K562 (cell line): ENCODE data around the gene VWA7. TPM values are rescaled to one million over a fixed set of nuclear protein-coding genes. Genes with fewer than 3 reads are reported as not detected.
"Not testable (repeated sequence)": the region's sequence is repeated elsewhere in the genome, so short reads cannot be mapped to it uniquely, and the experiment has no call there.

ENCODE experiments used
- ATAC-seq: fragments of 200-7000 bp; cut with Tn5 transposase; 3 replicates; pipeline ENCODE4 v1.9.1; 2020; ENCODE audit warnings: moderate library complexity
- BruUV-seq: library from RNA; stranded (reverse); fragments of 400-500 nt; replicated peaks from 2 replicates; lab custom pipeline; 2021; lab: Mats Ljungman, UMichigan
- CTCF ChIA-PET: fragments of 300-600 bp; formaldehyde crosslinking; extraction: SDS; loops from one replicate; lab custom pipeline; 2021; ENCODE audit warnings: low intra/inter-chr PET ratio; lab: Yijun Ruan, JAX
- POLR2A ChIA-PET: fragments of 300-600, 350-650 bp; sonication (Branson Sonifier 250); formaldehyde crosslinking; extraction: SDS; loops from one replicate; lab custom pipeline; 2021; ENCODE audit warnings: antibody characterized with exemption, inconsistent platforms; lab: Yijun Ruan, JAX
- DNase-seq, 4 experiments: peaks; one replicate each; pipeline versions ENCODE4 v3.0.0 to v3.0.0-alpha.2; 2011 to 2018; ENCODE audit warnings: low spot score in 3 of 4, mixed read lengths in 3 of 4; ENCODE audit errors: extremely low read depth in 1 of 4
- FAIRE-seq: peaks from 2 replicates; lab custom pipeline; 2011; peaks lifted over from hg19 to GRCh38; lab: Jason Lieb, UNC
- H2AFZ ChIP-seq: 2 replicates; pipeline ENCODE4 v1.6.0; 2011; ENCODE audit warnings: low read depth, low read length, control low read depth, inconsistent platforms
- H3K27ac ChIP-seq: fragments of 200-600 bp; 3 replicates; pipeline ENCODE4 v1.8.0; 2011; ENCODE audit warnings: low read depth, mild to moderate bottlenecking, control low read depth, inconsistent platforms, low read length, moderate library complexity, mixed read lengths; ENCODE audit errors: extremely low read depth
- H3K27me3 ChIP-seq, 2 experiments: fragments of 300-600 bp in 1 of 2; 2 replicates in 1 of 2; 3 replicates in 1 of 2; pipeline versions ENCODE4 v1.6.0 to v1.8.0; 2011; ENCODE audit warnings: inconsistent platforms in 2 of 2, low read length in 2 of 2, mild to moderate bottlenecking in 1 of 2, mixed read lengths in 1 of 2, moderate library complexity in 1 of 2; ENCODE audit not compliant: control insufficient read depth in 2 of 2, insufficient read depth in 2 of 2
- H3K36me3 ChIP-seq: fragments of 300-600 bp; 3 replicates; pipeline ENCODE4 v1.8.0; 2011; ENCODE audit warnings: mild to moderate bottlenecking, low read length, inconsistent platforms; ENCODE audit not compliant: control insufficient read depth, insufficient read depth
- H3K4me1 ChIP-seq, 2 experiments: fragments of 200-600 bp in 1 of 2; replicated peaks in 1 of 2; 2 replicates in 1 of 2; 3 replicates in 1 of 2; pipeline versions ENCODE4 v1.5.1 to v1.8.0; 2011; ENCODE audit warnings: inconsistent platforms in 2 of 2, low read length in 2 of 2, mild to moderate bottlenecking in 1 of 2, mixed read lengths in 1 of 2, moderate library complexity in 1 of 2; ENCODE audit not compliant: control insufficient read depth in 2 of 2, insufficient read depth in 2 of 2
- H3K4me2 ChIP-seq: 2 replicates; pipeline ENCODE4 v1.6.1; 2011; ENCODE audit warnings: low read length, control low read depth, inconsistent platforms, mixed read lengths; ENCODE audit not compliant: insufficient read depth
- H3K4me3 ChIP-seq: fragments of 200-600 bp; sonication (generic), shearing (Covaris generic); 2 replicates; pipeline ENCODE4 v1.5.1; 2016; ENCODE audit warnings: control low read depth, inconsistent platforms
- H3K79me2 ChIP-seq: fragments of 200-600 bp; 3 replicates; pipeline ENCODE4 v1.8.0; 2011; ENCODE audit warnings: low read length, inconsistent platforms; ENCODE audit not compliant: control insufficient read depth, insufficient read depth
- H3K9ac ChIP-seq, 2 experiments: 2 replicates each; pipeline versions ENCODE4 v1.6.0 to v1.6.1; 2011; ENCODE audit warnings: low read depth in 2 of 2, low read length in 2 of 2, control low read depth in 1 of 2, inconsistent platforms in 1 of 2, mild to moderate bottlenecking in 1 of 2, mixed read lengths in 1 of 2; ENCODE audit not compliant: insufficient read depth in 1 of 2
- H3K9me1 ChIP-seq: one replicate; pipeline ENCODE4 v1.6.0; 2011; ENCODE audit warnings: inconsistent platforms, mild to moderate bottlenecking, low read length, moderate library complexity; ENCODE audit not compliant: control insufficient read depth, insufficient read depth
- H3K9me3 ChIP-seq: replicated peaks from 2 replicates; pipeline ENCODE4 v1.5.1; 2011; ENCODE audit warnings: low read depth, low read length, inconsistent platforms; ENCODE audit not compliant: control insufficient read depth, insufficient read depth
- H4K20me1 ChIP-seq: replicated peaks from 2 replicates; pipeline ENCODE4 v1.6.1; 2011; ENCODE audit warnings: low read length, inconsistent platforms, mixed read lengths; ENCODE audit not compliant: control insufficient read depth, insufficient read depth
- KDM1A ChIP-seq, 2 experiments: fragments of 450-650 bp; IDR thresholded peaks; 2 replicates each; pipeline ENCODE4 v1.6.1; 2016; ENCODE audit warnings: mild to moderate bottlenecking in 2 of 2
- SMARCA5 ChIP-seq: fragments of 450-650 bp; IDR thresholded peaks from 2 replicates; pipeline ENCODE4 v1.6.1; 2016
- ZNF121 ChIP-seq: sonication (generic); formaldehyde crosslinking; conservative IDR thresholded peaks from 2 replicates; pipeline ENCODE4 v1.8.0; 2022; ENCODE audit warnings: missing genetic modification reagents
- WGBS: fragments of 100-300 bp; shearing (Covaris generic); methylation state at CpG from one replicate; pipeline ENCODE4 v1.1.6; 2016; ENCODE audit warnings: low coverage, mixed read lengths; ENCODE audit not compliant: insufficient coverage; ENCODE audit errors: missing lambda C conversion rate; 5-methylcytosine and 5-hydroxymethylcytosine counted together
- in situ Hi-C: fragments of 300-500 bp; cut with MboI; formaldehyde crosslinking; loops from 4 replicates; pipeline ENCODE4 v1.15.0; 2018; ENCODE audit warnings: inconsistent platforms, mixed read lengths
- intact Hi-C: fragments of 100-400 bp; cut with micrococcal nuclease; formaldehyde crosslinking; loops from 2 replicates; pipeline ENCODE4 v1.14.2; 2022
- polyA plus RNA-seq, 8 experiments: library from polyadenylated mRNA; depleted of rRNA in 4 of 8; stranded (reverse) in 5 of 8; unstranded in 3 of 8; fragments of >200 nt; fragmentation: Nextera tagmentation in 2 of 8; fragmentation: Illumina TruSeq in 1 of 8; extraction: Ambion mirVana in 2 of 8; extraction: Trizol in 1 of 8; gene quantifications; 2 replicates each; pipeline versions ENCODE4 v1.2.1 to v1.2.3, GENCODE V29; 2011 to 2014; ENCODE audit warnings: inconsistent platforms in 1 of 8, missing spikeins in 1 of 8
- total RNA-seq, 7 experiments: library from RNA; depleted of rRNA in 6 of 7; stranded (reverse); fragments of >200 nt in 6 of 7; fragmentation: Illumina TruSeq in 2 of 7; extraction: Trizol in 2 of 7; gene quantifications; 2 replicates each; pipeline versions ENCODE4 v1.2.1 to v1.2.3, GENCODE V29; 2011 to 2021; ENCODE audit warnings: low replicate concordance in 1 of 7
- TF ChIP-seq, protein P1 (sequence below): sonication (generic); formaldehyde crosslinking; IDR thresholded peaks from 2 replicates; pipeline ENCODE4 v1.8.0; 2022; ENCODE audit warnings: mild to moderate bottlenecking, missing genetic modification reagents, borderline replicate concordance
- TF ChIP-seq, protein P2 (sequence below): sonication (generic); formaldehyde crosslinking; IDR thresholded peaks from 2 replicates; pipeline ENCODE4 v1.8.1; 2023; ENCODE audit warnings: mild to moderate bottlenecking, missing genetic modification reagents, moderate library complexity

Gene VWA7
- total and polyA plus RNA-seq, 9 of the 15 experiments (the other 6 are each of a cell fraction or from before 2014, with no cell fraction given), result 0.18 to 2.9 (median 0.95) TPM

DNA sequence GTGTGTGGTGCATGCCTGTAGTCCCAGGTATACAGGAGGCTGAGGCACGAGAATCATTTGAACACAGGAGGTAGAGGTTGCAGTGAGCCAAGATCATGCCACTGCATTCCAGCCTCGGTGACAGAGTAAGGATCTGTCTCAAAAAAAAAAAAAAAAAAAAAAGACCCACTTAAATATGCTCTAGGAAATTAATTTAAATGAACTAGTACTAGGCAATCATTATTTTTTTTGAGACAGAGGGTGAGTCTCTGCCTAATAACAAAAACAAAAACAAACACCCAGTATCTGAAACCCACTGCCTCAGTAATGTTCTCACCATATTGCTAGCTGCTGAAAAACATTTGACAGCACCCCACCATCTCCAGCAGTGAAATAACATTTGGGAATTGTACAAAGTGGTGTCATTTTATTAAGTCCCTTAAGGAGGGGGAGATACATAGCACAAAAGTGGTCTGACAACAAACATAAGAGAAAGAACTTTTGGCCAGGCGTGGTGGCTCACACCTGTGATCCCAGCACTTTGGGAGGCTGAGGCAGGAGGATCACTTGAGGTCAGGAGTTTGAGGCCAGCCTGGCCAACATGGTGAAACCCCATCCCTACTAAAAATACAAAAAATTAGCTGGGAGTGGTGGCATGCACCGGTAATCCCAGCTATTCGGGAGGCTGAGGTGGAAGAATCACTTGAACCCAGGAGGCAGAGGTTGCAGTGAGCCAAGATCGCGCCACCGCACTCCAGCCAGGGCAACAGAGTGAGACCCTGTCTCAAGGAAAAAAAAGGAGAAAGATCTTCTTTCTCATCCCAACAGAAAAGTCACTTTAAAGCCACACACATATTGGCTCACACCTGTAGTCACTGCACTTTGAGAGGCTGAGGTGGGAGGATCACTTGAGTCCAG, 24.2 kb upstream of the VWA7 start:
- Histone ChIP-seq H3K4me1 (peaks cover 6 to 15% of the 10 kb centered on the region in 2 experiments; a peak in 4 of 5 replicates), H3K36me3 (peaks cover 76% of the 10 kb centered on the region), H3K79me2 (peaks cover 44% of the 10 kb centered on the region)
- H3K4me2 ChIP-seq, ATAC-seq, H3K4me3 ChIP-seq, BruUV-seq, H3K9me1 ChIP-seq, FAIRE-seq, H3K9me3 ChIP-seq, intact Hi-C loops, H3K9ac ChIP-seq, CTCF ChIA-PET, H4K20me1 ChIP-seq, H3K27me3 ChIP-seq, in situ Hi-C loops, H2AFZ ChIP-seq, DNase-seq, H3K27ac ChIP-seq: not testable (repeated sequence)
- WGBS, result 95% methylated on average over 8 of the region's 8 CpGs
- POLR2A ChIA-PET, result interaction anchor here (0.6 to 3.9 kb wide), 6 partner anchors 14 to 451 kb away, joined by 3 to 15 read pairs (median 4); partner anchors contain the start of genes HSPA1A, HSPA1B and HSPA1L
- TF ChIP-seq KDM1A (IDR thresholded peaks at IDR 0.05), result peak in 1 of 2 experiments; percentile 29; a peak in 1 of 4 replicates
- TF ChIP-seq, protein P1, sequence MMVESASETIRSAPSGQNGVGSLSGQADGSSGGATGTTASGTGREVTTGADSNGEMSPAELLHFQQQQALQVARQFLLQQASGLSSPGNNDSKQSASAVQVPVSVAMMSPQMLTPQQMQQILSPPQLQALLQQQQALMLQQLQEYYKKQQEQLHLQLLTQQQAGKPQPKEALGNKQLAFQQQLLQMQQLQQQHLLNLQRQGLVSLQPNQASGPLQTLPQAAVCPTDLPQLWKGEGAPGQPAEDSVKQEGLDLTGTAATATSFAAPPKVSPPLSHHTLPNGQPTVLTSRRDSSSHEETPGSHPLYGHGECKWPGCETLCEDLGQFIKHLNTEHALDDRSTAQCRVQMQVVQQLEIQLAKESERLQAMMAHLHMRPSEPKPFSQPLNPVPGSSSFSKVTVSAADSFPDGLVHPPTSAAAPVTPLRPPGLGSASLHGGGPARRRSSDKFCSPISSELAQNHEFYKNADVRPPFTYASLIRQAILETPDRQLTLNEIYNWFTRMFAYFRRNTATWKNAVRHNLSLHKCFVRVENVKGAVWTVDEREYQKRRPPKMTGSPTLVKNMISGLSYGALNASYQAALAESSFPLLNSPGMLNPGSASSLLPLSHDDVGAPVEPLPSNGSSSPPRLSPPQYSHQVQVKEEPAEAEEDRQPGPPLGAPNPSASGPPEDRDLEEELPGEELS (CRISPR knock-in tag), result 0 out of 2 replicates have a peak, but pooled peaks have one; percentile 46
- peak; percentile 93 for TF ChIP-seq ZNF121
- TF ChIP-seq, protein P2, sequence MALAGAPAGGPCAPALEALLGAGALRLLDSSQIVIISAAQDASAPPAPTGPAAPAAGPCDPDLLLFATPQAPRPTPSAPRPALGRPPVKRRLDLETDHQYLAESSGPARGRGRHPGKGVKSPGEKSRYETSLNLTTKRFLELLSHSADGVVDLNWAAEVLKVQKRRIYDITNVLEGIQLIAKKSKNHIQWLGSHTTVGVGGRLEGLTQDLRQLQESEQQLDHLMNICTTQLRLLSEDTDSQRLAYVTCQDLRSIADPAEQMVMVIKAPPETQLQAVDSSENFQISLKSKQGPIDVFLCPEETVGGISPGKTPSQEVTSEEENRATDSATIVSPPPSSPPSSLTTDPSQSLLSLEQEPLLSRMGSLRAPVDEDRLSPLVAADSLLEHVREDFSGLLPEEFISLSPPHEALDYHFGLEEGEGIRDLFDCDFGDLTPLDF, result peak; percentile 47; the same call in 1 of the 2 replicates
- TF ChIP-seq SMARCA5, result peak; percentile 33; the same call in 1 of the 2 replicates
